H1 (cell line): ENCODE measurements around the gene ENOPH1.

Experiments
- CHD1 ChIP-seq: IDR thresholded peaks from 2 replicates; pipeline ENCODE4 v1.6.1; 2012; ENCODE audit warnings: low read depth, low read length, improper control_type of control experiment
- JUN ChIP-seq: IDR thresholded peaks from 2 replicates; pipeline ENCODE4 v1.6.1; 2011; ENCODE audit warnings: low read depth, mild to moderate bottlenecking, improper control_type of control experiment, low read length
- JUND ChIP-seq: IDR thresholded peaks from 2 replicates; pipeline ENCODE4 v1.6.1; 2011; ENCODE audit warnings: mild to moderate bottlenecking, improper control_type of control experiment, low read length
- RAD21 ChIP-seq, 2 experiments: IDR thresholded peaks in 1 of 2; conservative IDR thresholded peaks in 1 of 2; 2 replicates each; pipeline ENCODE4 v1.6.1; 2011; ENCODE audit warnings: low read depth in 2 of 2, low read length in 2 of 2, improper control_type of control experiment in 1 of 2, inconsistent platforms in 1 of 2, mild to moderate bottlenecking in 1 of 2, moderate library complexity in 1 of 2

- TF ChIP-seq CHD1 (no peak), JUN (no peak), JUND (no peak), RAD21 (IDR thresholded peaks at IDR 0.05 in 1 of 2, conservative IDR thresholded peaks at IDR 0.05 in 1 of 2; ENCODE audit: low read depth in 2 of 2, low read length in 2 of 2) (no peak)
These were observed 28.1 kb upstream of the ENOPH1 start for GRCh38 chr4:82402196-82402775.
